Right lobe of liver (tissue), 6 donors: ENCODE measurements around the gene MAP4K4. TPM values are rescaled to one million over a fixed set of nuclear protein-coding genes. Genes with fewer than 3 reads are reported as not detected.

Experiments used
- ATAC-seq, 4 donors: fragments of 200-7000 bp; cut with Tn5 transposase; one replicate each; pipeline ENCODE4 v1.9.1; 2020; ENCODE audit warnings: mild to moderate bottlenecking in 4 of 4, moderate library complexity in 4 of 4
- DNase-seq, 3 donors: peaks; one replicate each; pipeline ENCODE4 v3.0.0-alpha.2; 2020
- H3K27ac ChIP-seq, 3 donors: fragments of 200-600 bp; one replicate each; pipeline ENCODE4 v1.8.0; 2022
- H3K27me3 ChIP-seq, 2 donors: fragments of 200-600 bp; one replicate each; pipeline ENCODE4 v1.8.0; 2022
- H3K36me3 ChIP-seq, 4 donors: fragments of 200-600 bp; sonication (generic) in 1 of 4; one replicate each; pipeline versions ENCODE4 v1.5.1 to v1.8.0; 2017 to 2022; ENCODE audit warnings: control low read depth in 1 of 4
- H3K4me1 ChIP-seq, 4 donors: fragments of 200-600 bp; sonication (generic) in 1 of 4; one replicate each; pipeline versions ENCODE4 v1.5.1 to v1.8.0; 2017 to 2022; ENCODE audit warnings: control low read depth in 1 of 4
- H3K4me3 ChIP-seq, 3 donors: fragments of 200-600 bp; one replicate each; pipeline ENCODE4 v1.8.0; 2022
- H3K9me3 ChIP-seq, 4 donors: fragments of 200-600 bp; sonication (generic) in 1 of 4; one replicate each; pipeline versions ENCODE4 v1.5.1 to v1.8.0; 2017 to 2022; ENCODE audit warnings: control low read depth in 1 of 4
- POLR2A ChIP-seq: fragments of 450-650 bp; IDR thresholded peaks from one replicate; pipeline ENCODE4 v1.6.1; 2017; ENCODE audit warnings: antibody characterized with exemption, mild to moderate bottlenecking
- WGBS: methylation state at CpG from one replicate; pipeline ENCODE4 v1.1.6; 2018; ENCODE audit warnings: low coverage, low lambda C conversion rate; ENCODE audit not compliant: insufficient coverage; ENCODE audit errors: missing lambda C conversion rate; 5-methylcytosine and 5-hydroxymethylcytosine counted together
- intact Hi-C, 2 donors: fragments of 100-400 bp; cut with DNase I; formaldehyde crosslinking; loops; one replicate each; pipeline versions ENCODE4 v1.11.2 to v1.14.1; 2022
- total RNA-seq, 6 experiments: library from RNA; depleted of rRNA in 2 of 6; stranded (reverse); fragments of >200 nt in 2 of 6; fragmentation: NEBNext Ultra II Directional in 3 of 6; extraction: Animal tissue kit (Norgen Biotek cat#: 25700) in 3 of 6; gene quantifications; one replicate each; pipeline versions ENCODE4 v1.1.0 to v1.2.4, GENCODE V29; 2016 to 2023
- TF ChIP-seq, protein P1 (sequence below), 4 donors: fragments of 200-600 bp in 3 of 4; fragments of 450-650 bp in 1 of 4; IDR thresholded peaks; one replicate each; pipeline versions ENCODE4 v1.5.1 to v1.8.0; 2016 to 2022; ENCODE audit warnings: antibody characterized with exemption in 4 of 4, mild to moderate bottlenecking in 2 of 4
- donor health status: DM: no; HTN: yes; CAD: no.
- donor health status: DM: no; HTN: no; CAD: no.
- donor health status: DM: no; HTN: no; CAD: no.
- donor health status: DM: no; HTN: yes; CAD: no.
- donor health status: DM: no; HTN: yes; CAD: no.

MAP4K4 gene
- total RNA-seq, 6 experiments from 2014 or later = 29.8 to 36.5 (median 31.1) TPM

- H3K4me3 ChIP-seq = no peak overlapping the region
- WGBS = 17% methylated on average over 2 of the region's 2 CpGs
- ATAC-seq (peak in 3 of 4 donors; percentile 18 to 57 (median 50)), DNase-seq (no peak)
- no peaks in the 10 kb centered on the region for H3K27me3 ChIP-seq
- H3K4me1 ChIP-seq = peaks cover 0 to 61% (median 27%) of the 10 kb centered on the region in 4 donors
- no peaks in the 10 kb centered on the region for H3K9me3 ChIP-seq
- peak overlapping the region in 2 of 3 donors; percentile 16 to 48 for H3K27ac ChIP-seq
- TF ChIP-seq, protein P1, sequence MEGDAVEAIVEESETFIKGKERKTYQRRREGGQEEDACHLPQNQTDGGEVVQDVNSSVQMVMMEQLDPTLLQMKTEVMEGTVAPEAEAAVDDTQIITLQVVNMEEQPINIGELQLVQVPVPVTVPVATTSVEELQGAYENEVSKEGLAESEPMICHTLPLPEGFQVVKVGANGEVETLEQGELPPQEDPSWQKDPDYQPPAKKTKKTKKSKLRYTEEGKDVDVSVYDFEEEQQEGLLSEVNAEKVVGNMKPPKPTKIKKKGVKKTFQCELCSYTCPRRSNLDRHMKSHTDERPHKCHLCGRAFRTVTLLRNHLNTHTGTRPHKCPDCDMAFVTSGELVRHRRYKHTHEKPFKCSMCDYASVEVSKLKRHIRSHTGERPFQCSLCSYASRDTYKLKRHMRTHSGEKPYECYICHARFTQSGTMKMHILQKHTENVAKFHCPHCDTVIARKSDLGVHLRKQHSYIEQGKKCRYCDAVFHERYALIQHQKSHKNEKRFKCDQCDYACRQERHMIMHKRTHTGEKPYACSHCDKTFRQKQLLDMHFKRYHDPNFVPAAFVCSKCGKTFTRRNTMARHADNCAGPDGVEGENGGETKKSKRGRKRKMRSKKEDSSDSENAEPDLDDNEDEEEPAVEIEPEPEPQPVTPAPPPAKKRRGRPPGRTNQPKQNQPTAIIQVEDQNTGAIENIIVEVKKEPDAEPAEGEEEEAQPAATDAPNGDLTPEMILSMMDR (IDR thresholded peaks at IDR 0.05) = no peak
- no peak for TF ChIP-seq POLR2A
- no peaks in the 10 kb centered on the region for H3K36me3 ChIP-seq
- intact Hi-C loops = no loop called here
Observed at GRCh38 chr2:101754618-101755017, 57.1 kb downstream of the MAP4K4 start.

DNA sequence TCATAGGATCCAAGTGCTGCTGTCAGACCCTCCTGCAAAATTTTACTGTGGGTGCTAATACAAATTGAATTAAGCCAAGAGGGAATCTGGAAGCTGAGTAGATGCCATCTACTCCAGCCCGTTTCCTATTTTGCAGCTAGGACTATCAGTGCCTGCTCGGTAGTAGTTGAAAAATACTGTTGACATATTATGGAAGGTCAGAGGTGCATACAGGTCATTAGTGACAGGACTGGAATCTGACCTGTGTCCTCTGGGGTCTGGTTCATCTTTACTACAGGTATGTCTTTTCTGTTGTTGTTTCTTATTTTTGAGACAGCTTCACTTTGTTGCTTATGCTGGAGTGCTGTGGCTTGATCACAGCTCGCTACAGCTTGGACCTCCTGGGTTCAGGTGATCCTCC is 58.8 kb downstream of the MAP4K4 start:
- ATAC-seq = peak; percentile 49 to 66 (median 56)
- intact Hi-C loops = no loop called here
- Histone ChIP-seq H3K4me3 (no peak overlapping the region), H3K27me3 (no peaks in the 10 kb centered on the region), H3K36me3 (no peaks in the 10 kb centered on the region), H3K9me3 (no peaks in the 10 kb centered on the region), H3K27ac (peak overlapping the region in 1 of 3 donors; percentile 16), H3K4me1 (peaks cover 0 to 56% (median 26%) of the 10 kb centered on the region in 4 donors)
- no peak for DNase-seq
- no peak for TF ChIP-seq POLR2A
- TF ChIP-seq, protein P1 (IDR thresholded peaks at IDR 0.05) = no peak
- 44% methylated on average over 3 of the region's 3 CpGs for WGBS

GRCh38 chr2:101758001-101758400 is 60.5 kb downstream of the MAP4K4 start:
- H3K9me3 ChIP-seq = no peaks in the 10 kb centered on the region
- H3K4me1 ChIP-seq = peaks cover 0 to 48% (median 18%) of the 10 kb centered on the region in 4 donors
- DNase-seq (no peak), ATAC-seq (no peak)
- no peak overlapping the region for H3K4me3 ChIP-seq
- H3K27ac ChIP-seq = no peak overlapping the region
- H3K27me3 ChIP-seq = no peaks in the 10 kb centered on the region
- no peak for TF ChIP-seq POLR2A
- TF ChIP-seq, protein P1 (IDR thresholded peaks at IDR 0.05) = no peak
- intact Hi-C loops = no loop called here
- 55% methylated on average over 3 of the region's 3 CpGs for WGBS
- no peaks in the 10 kb centered on the region for H3K36me3 ChIP-seq

- Histone ChIP-seq H3K27ac (no peak overlapping the region), H3K9me3 (no peaks in the 10 kb centered on the region), H3K27me3 (no peaks in the 10 kb centered on the region), H3K4me3 (no peak overlapping the region), H3K4me1 (peaks cover 0 to 48% (median 16%) of the 10 kb centered on the region in 4 donors), H3K36me3 (no peaks in the 10 kb centered on the region)
- intact Hi-C loops = no loop called here
- ATAC-seq (peak; percentile 10 to 52 (median 24)), DNase-seq (no peak)
- TF ChIP-seq, protein P1 (IDR thresholded peaks at IDR 0.05) = no peak
- no peak for TF ChIP-seq POLR2A
- 48% methylated on average over 2 of the region's 2 CpGs for WGBS
Observed at GRCh38 chr2:101759162-101759561, 61.7 kb downstream of the MAP4K4 start.
